HG03442 (cell line): ENCODE measurements around the gene JUNB.

Source experiments
- ATAC-seq: cut with Tn5 transposase; IDR thresholded peaks from one replicate; pipeline ENCODE4 v1.9.1; 2021; ENCODE audit warnings: mild to moderate bottlenecking, moderate library complexity; ENCODE audit not compliant: unreplicated experiment

JUNB gene

DNA sequence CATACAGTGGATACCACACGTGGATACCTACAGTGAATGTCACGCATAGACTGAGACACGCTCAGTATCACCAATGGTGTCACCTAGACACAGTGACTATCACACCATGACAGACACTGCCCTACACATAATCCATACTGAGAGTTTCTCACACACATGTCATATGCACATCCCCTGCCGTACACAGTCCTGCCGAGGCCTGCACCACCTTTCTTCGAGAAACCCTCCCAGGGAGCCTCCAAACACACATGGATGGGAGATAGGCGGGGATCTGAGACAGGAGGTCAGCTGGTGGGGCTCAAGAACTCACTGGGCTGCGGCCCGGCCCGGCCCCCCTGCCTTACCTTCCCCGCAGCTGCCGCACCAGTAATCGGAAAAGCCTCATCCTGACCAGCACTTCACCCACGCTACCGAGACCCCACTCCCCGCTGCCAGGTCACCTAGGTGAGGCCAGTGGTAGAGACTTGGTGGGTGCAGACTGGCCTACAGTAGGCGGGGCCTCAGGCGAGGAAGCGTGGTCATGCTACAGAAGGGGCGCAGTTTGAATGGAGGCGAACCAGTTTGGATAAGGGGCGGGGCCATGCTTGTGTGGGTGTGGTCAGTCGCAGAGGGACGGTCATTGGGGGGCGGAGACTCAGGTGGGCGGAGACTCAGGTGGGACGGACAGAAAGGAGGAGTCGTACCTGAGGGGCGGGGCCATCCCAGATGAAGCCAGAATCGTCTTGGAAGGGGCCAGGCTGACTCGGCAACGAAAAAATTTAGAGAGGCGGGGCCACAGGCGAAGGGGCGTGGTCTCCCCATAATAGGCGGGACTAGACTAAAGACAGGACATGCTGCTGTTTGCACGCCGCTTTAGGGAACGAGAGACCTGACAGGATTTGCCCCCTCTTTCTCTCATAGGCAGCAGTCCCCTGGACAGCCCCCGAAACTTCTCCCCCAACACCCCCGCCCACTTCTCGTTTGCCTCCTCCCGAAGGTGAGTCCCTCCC lies 49.1 kb downstream of the JUNB start:
- ATAC-seq, result no peak

DNA sequence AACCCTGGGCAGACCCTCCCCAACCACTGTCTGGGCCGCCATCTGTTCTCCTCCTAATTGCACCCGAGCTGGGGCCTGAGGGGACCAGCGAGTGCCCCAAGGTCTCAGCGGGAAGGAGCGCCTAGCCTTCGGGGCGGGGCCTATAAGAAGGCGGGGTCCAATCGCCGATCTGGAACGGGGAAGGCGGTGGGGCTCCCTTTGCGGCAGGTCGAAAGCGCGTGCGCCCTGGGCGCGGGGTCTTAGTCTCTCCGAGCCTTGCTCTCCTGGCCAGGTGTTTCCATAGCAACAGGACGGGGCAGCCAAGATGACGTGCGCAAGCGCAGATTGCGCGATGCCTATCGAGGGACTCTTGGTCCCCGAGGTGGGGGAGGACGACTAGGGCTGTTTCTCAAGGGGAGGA lies 49.8 kb downstream of the JUNB start:
- no peak for ATAC-seq

DNA sequence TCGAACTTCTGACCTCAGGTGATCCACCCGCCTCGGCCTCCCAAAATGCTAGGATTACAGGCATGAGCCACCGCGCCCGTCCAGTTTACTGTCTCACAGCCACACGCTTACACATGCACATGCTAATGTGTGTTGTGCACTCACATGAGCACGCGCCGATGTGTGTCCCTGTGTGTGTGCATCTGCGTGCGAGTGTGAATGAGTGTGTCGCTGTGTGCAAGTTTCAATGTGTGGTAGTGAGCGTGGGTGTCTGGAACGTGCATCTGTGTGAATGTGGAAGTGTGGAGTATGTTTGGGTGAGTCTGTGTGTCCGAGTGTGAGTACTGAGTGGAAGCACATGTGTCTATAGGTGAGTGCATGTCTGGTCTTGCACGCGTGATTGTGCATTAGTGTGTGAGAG lies 51.2 kb downstream of the JUNB start:
- ATAC-seq, result no peak
